Karpas-422 (cell line): Measurements from ENCODE around the gene ATRN. TPM values are rescaled to one million over a fixed set of nuclear protein-coding genes. Genes with fewer than 3 reads are reported as not detected.
A peak's percentile ranks its signal among the peaks of the same experiment; 100 is the strongest.
"Not testable (repeated sequence)": the region's sequence is repeated elsewhere in the genome, so short reads cannot be mapped to it uniquely, and the experiment has no call there.

ENCODE experiments used
- DNase-seq: peaks from one replicate; pipeline ENCODE4 v3.0.0-alpha.2; 2015
- H2AFZ ChIP-seq: fragments of 200-600 bp; sonication (generic); 2 replicates; pipeline ENCODE4 v1.6.1; 2014; ENCODE audit warnings: antibody characterized with exemption, low read length, mixed read lengths
- H3K27ac ChIP-seq: fragments of 200-600 bp; sonication (generic); 2 replicates; pipeline ENCODE4 v1.5.1; 2014; ENCODE audit warnings: mild to moderate bottlenecking, low read length, moderate library complexity
- H3K27me3 ChIP-seq: fragments of 200-600 bp; sonication (generic); 2 replicates; pipeline ENCODE4 v1.6.1; 2014; ENCODE audit warnings: low read length, mixed read lengths
- H3K36me3 ChIP-seq: fragments of 200-600 bp; sonication (generic); 2 replicates; pipeline ENCODE4 v1.6.1; 2014; ENCODE audit warnings: low read length, mixed read lengths; ENCODE audit not compliant: insufficient read depth
- H3K4me1 ChIP-seq: fragments of 200-600 bp; sonication (generic); 2 replicates; pipeline ENCODE4 v1.6.1; 2014; ENCODE audit warnings: mild to moderate bottlenecking, low read length, mixed read lengths
- H3K4me2 ChIP-seq: fragments of 200-600 bp; sonication (generic); 2 replicates; pipeline ENCODE4 v1.6.1; 2014; ENCODE audit warnings: low read length, low read depth, mild to moderate bottlenecking; ENCODE audit not compliant: poor library complexity, severe bottlenecking
- H3K4me3 ChIP-seq: fragments of 200-600 bp; sonication (generic); 2 replicates; pipeline ENCODE4 v1.5.1; 2014; ENCODE audit warnings: mild to moderate bottlenecking, antibody characterized with exemption, low read length, mixed read lengths
- H3K79me2 ChIP-seq: fragments of 200-600 bp; sonication (generic); 2 replicates; pipeline ENCODE4 v1.6.1; 2014; ENCODE audit warnings: mild to moderate bottlenecking, low read length, mixed read lengths
- H3K9ac ChIP-seq: fragments of 200-600 bp; sonication (generic); 2 replicates; pipeline ENCODE4 v1.6.0; 2014; ENCODE audit warnings: low read length
- H3K9me2 ChIP-seq: fragments of 200-600 bp; sonication (generic), shearing (Covaris generic); replicated peaks from 2 replicates; pipeline ENCODE4 v1.6.0; 2014; ENCODE audit warnings: mild to moderate bottlenecking, low read length, moderate library complexity; ENCODE audit not compliant: insufficient read depth
- H3K9me3 ChIP-seq: fragments of 300-700, 200-600 bp; sonication (generic); 2 replicates; pipeline ENCODE4 v1.6.1; 2014; ENCODE audit warnings: low read length, mixed read lengths
- H4K20me1 ChIP-seq: fragments of 200-600 bp; sonication (generic); 2 replicates; pipeline ENCODE4 v1.6.1; 2014; ENCODE audit warnings: mild to moderate bottlenecking, antibody characterized with exemption, low read length, low read depth; ENCODE audit not compliant: insufficient read depth
- total RNA-seq: library from RNA; depleted of rRNA; stranded (reverse); fragments of >200 nt; shearing (Covaris generic); gene quantifications from 2 replicates; pipeline ENCODE4 v1.2.3, GENCODE V29; 2014; ENCODE audit warnings: low replicate concordance

ATRN gene
- total RNA-seq, 1 experiment from 2014 or later, result 8.2 TPM

- not testable (repeated sequence) for H3K9ac ChIP-seq, H3K27me3 ChIP-seq, H3K36me3 ChIP-seq, H3K9me2 ChIP-seq, H4K20me1 ChIP-seq, H3K9me3 ChIP-seq, H3K79me2 ChIP-seq, DNase-seq, H2AFZ ChIP-seq
- Histone ChIP-seq H3K4me1 (peaks cover 16% of the 10 kb centered on the region), H3K4me3 (peak overlapping the region; percentile 55; the same call in 1 of the 2 replicates), H3K4me2 (peak overlapping the region; percentile 75), H3K27ac (peak overlapping the region; percentile 36; the same call in 1 of the 2 replicates)
These were observed 144.5 kb downstream of the ATRN start for GRCh38 chr20:3615171-3615840.

- Histone ChIP-seq H3K9me3 (no peaks in the 10 kb centered on the region), H3K36me3 (no peaks in the 10 kb centered on the region)
These were observed 145.4 kb downstream of the ATRN start for GRCh38 chr20:3616250-3616649.

GRCh38 chr20:3621111-3621510 is 150.3 kb downstream of the ATRN start:
- no peaks in the 10 kb centered on the region for H4K20me1 ChIP-seq
- H3K4me2 ChIP-seq, result no peak overlapping the region
- H3K36me3 ChIP-seq, result no peaks in the 10 kb centered on the region
- no peaks in the 10 kb centered on the region for H3K9me2 ChIP-seq
- no peak overlapping the region for H2AFZ ChIP-seq
- H3K4me3 ChIP-seq, result no peak overlapping the region
- DNase-seq, result no peak
- H3K27ac ChIP-seq, result no peak overlapping the region
- no peaks in the 10 kb centered on the region for H3K4me1 ChIP-seq
- no peaks in the 10 kb centered on the region for H3K9me3 ChIP-seq
- no peak overlapping the region for H3K9ac ChIP-seq
- no peaks in the 10 kb centered on the region for H3K27me3 ChIP-seq
- no peaks in the 10 kb centered on the region for H3K79me2 ChIP-seq

More at GRCh38 chr20:3616250-3616649, 145.4 kb downstream of the ATRN start:
- no peak overlapping the region for H3K9ac ChIP-seq
- no peak overlapping the region for H3K4me3 ChIP-seq
- H3K4me2 ChIP-seq, result no peak overlapping the region
- H3K27ac ChIP-seq, result no peak overlapping the region
- H4K20me1 ChIP-seq, result no peaks in the 10 kb centered on the region
- H3K4me1 ChIP-seq, result peaks cover 16% of the 10 kb centered on the region
- no peaks in the 10 kb centered on the region for H3K27me3 ChIP-seq
- DNase-seq, result no peak
- no peaks in the 10 kb centered on the region for H3K9me2 ChIP-seq
- no peaks in the 10 kb centered on the region for H3K79me2 ChIP-seq
- H2AFZ ChIP-seq, result no peak overlapping the region

- Histone ChIP-seq H3K27ac (no peak overlapping the region), H3K9ac (no peak overlapping the region), H3K36me3 (no peaks in the 10 kb centered on the region), H3K27me3 (no peaks in the 10 kb centered on the region), H2AFZ (no peak overlapping the region), H3K9me3 (no peaks in the 10 kb centered on the region), H3K4me3 (no peak overlapping the region), H3K4me1 (no peaks in the 10 kb centered on the region), H3K4me2 (no peak overlapping the region), H4K20me1 (no peaks in the 10 kb centered on the region), H3K79me2 (no peaks in the 10 kb centered on the region), H3K9me2 (no peaks in the 10 kb centered on the region)
- no peak for DNase-seq
These were observed 151.6 kb downstream of the ATRN start for GRCh38 chr20:3622406-3622805.

GRCh38 chr20:3627476-3627875 is 156.7 kb downstream of the ATRN start:
- Histone ChIP-seq H3K9ac (no peak overlapping the region), H3K79me2 (no peaks in the 10 kb centered on the region), H3K4me1 (no peaks in the 10 kb centered on the region), H3K36me3 (no peaks in the 10 kb centered on the region), H3K27ac (no peak overlapping the region), H2AFZ (no peak overlapping the region), H4K20me1 (no peaks in the 10 kb centered on the region), H3K9me2 (no peaks in the 10 kb centered on the region), H3K4me2 (no peak overlapping the region), H3K27me3 (no peaks in the 10 kb centered on the region), H3K4me3 (no peak overlapping the region), H3K9me3 (no peaks in the 10 kb centered on the region)
- DNase-seq, result no peak

GRCh38 chr20:3628502-3629314 is 157.9 kb downstream of the ATRN start:
- Histone ChIP-seq H4K20me1 (no peaks in the 10 kb centered on the region), H3K9ac (no peak overlapping the region), H3K9me3 (no peaks in the 10 kb centered on the region), H3K4me3 (no peak overlapping the region), H3K27ac (no peak overlapping the region), H3K4me2 (no peak overlapping the region), H3K36me3 (no peaks in the 10 kb centered on the region), H3K79me2 (no peaks in the 10 kb centered on the region), H3K27me3 (no peaks in the 10 kb centered on the region), H3K9me2 (no peaks in the 10 kb centered on the region), H2AFZ (no peak overlapping the region), H3K4me1 (no peaks in the 10 kb centered on the region)
- no peak for DNase-seq

- no peaks in the 10 kb centered on the region for H3K4me1 ChIP-seq
- H3K9ac ChIP-seq, result no peak overlapping the region
- H2AFZ ChIP-seq, result no peak overlapping the region
- no peaks in the 10 kb centered on the region for H3K9me3 ChIP-seq
- H3K4me2 ChIP-seq, result no peak overlapping the region
- H3K9me2 ChIP-seq, result no peaks in the 10 kb centered on the region
- no peaks in the 10 kb centered on the region for H3K27me3 ChIP-seq
- no peaks in the 10 kb centered on the region for H3K36me3 ChIP-seq
- H3K27ac ChIP-seq, result no peak overlapping the region
- H3K4me3 ChIP-seq, result no peak overlapping the region
- no peaks in the 10 kb centered on the region for H3K79me2 ChIP-seq
- H4K20me1 ChIP-seq, result no peaks in the 10 kb centered on the region
- no peak for DNase-seq
These were observed 159.1 kb downstream of the ATRN start for GRCh38 chr20:3629893-3630292.

- no peak for DNase-seq
- no peak overlapping the region for H3K27ac ChIP-seq
- no peaks in the 10 kb centered on the region for H3K4me1 ChIP-seq
- no peaks in the 10 kb centered on the region for H3K36me3 ChIP-seq
- no peak overlapping the region for H2AFZ ChIP-seq
- H3K9me2 ChIP-seq, result no peaks in the 10 kb centered on the region
- H3K4me3 ChIP-seq, result no peak overlapping the region
- H3K79me2 ChIP-seq, result no peaks in the 10 kb centered on the region
- no peak overlapping the region for H3K4me2 ChIP-seq
- no peaks in the 10 kb centered on the region for H3K27me3 ChIP-seq
- no peak overlapping the region for H3K9ac ChIP-seq
- no peaks in the 10 kb centered on the region for H4K20me1 ChIP-seq
- H3K9me3 ChIP-seq, result no peaks in the 10 kb centered on the region
These were observed 159.6 kb downstream of the ATRN start for GRCh38 chr20:3630429-3630828.
